GM10847 (cell line): ENCODE data around the gene DLGAP3.

ENCODE experiments used
- POLR2A ChIP-seq: IDR thresholded peaks from 2 replicates; pipeline ENCODE4 v1.6.1; 2011; ENCODE audit not compliant: insufficient read length; ENCODE audit errors: extremely low read depth

The DLGAP3 gene

DNA sequence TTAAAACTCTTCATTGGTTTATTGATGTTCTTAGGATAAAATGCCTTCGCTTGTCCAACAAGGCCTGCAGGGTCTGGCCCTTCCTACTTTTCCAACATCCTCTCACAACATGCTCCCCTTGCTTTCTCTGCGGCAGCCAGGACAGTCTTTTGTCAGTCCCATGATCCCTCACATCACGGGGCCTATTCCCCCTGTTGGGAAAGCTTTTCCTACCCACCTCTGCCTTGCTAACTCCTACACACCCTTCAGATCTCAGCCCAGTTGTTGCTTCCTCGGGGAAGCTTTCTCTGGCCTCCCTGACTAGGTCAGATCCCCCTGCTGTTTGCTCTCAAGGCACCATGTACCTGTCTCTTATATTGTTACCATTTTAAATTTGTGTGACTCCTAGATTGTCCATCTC, 19.0 kb downstream of the DLGAP3 start:
- no peak for TF ChIP-seq POLR2A

GRCh38 chr1:34908369-34908768, 21.1 kb downstream of the DLGAP3 start:
- TF ChIP-seq POLR2A: no peak

- TF ChIP-seq POLR2A: no peak
Measured at GRCh38 chr1:34907487-34908090, 21.9 kb downstream of the DLGAP3 start.

DNA sequence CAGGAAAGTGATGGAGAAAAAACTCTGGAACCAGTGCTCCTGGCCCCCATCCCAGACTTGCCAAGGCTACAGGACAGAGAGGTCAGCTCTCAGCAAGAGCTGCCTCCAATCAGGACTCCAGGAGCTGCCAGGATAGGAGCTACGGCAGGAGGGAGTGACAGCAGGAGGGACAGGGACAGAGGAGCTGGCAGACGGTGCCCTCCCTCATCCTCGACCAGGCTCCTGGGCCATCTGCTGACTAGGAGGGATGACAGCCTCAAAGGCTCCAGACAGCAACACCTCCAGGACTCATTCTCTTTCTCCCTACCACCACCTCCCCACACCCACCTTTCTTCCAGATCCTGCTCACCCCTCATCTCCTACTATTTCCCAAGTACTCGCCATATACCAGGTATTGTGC, 22.7 kb downstream of the DLGAP3 start:
- TF ChIP-seq POLR2A: no peak

- TF ChIP-seq POLR2A: no peak
Measured at GRCh38 chr1:34906222-34906621, 23.2 kb downstream of the DLGAP3 start.

DNA sequence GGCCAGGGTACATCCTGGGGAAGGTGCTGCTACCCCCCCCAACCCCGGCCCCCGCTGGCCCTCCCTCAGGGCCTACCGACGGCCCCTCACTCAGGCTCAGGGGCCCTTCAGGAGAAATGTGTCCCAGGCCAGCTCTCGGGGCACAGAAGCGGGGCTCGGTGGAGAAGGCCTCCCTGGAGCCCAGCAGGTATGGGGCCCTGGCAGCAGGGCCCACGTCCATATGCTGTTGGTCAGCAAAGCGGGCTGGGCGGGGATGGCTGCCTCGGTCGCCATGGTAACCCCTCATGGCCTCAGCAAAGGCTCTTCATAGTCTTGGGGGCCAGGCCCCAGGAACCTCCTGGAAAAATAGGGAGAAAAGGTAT, 24.4 kb downstream of the DLGAP3 start:
- no peak for TF ChIP-seq POLR2A

- no peak for TF ChIP-seq POLR2A
Measured at GRCh38 chr1:34904236-34905097, 25.0 kb downstream of the DLGAP3 start.

GRCh38 chr1:34901919-34902318, 27.5 kb downstream of the DLGAP3 start:
- no peak for TF ChIP-seq POLR2A

DNA sequence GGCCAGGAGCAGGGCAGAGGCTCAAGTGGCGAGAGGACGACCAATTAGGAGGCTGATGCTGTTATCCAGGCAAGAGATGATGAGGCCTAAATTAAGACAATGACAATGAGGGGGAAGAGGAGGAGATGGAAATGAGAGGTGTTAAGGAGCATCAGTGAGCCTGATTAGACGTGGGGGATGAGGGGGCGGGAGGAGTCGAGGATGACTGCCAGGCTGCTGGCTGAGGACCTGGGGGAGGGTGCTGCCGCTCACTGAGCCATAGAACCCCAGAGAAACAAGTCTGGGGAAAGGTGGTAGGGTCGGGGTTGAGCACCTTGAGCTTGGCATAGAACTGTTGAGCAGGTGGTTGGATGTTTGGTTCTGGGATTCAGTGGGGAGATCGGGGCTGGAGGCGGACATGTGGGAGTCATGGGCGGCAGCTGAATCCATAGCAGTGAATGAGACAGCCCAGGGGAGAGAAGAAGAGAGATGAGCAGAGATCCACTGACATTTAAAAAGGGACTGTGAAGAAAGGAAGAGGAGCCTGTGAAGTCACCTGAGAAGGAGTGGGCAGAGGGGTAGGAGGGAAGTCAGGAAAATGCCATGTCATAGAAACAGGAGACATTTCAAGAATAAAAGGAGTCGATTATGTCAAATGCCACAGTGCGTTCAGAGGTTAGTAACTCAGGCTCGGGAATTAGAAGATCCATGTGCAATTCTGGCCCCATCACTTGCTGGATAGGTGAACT, 28.5 kb downstream of the DLGAP3 start:
- TF ChIP-seq POLR2A: no peak

GRCh38 chr1:34899906-34900305, 29.5 kb downstream of the DLGAP3 start:
- no peak for TF ChIP-seq POLR2A

DNA sequence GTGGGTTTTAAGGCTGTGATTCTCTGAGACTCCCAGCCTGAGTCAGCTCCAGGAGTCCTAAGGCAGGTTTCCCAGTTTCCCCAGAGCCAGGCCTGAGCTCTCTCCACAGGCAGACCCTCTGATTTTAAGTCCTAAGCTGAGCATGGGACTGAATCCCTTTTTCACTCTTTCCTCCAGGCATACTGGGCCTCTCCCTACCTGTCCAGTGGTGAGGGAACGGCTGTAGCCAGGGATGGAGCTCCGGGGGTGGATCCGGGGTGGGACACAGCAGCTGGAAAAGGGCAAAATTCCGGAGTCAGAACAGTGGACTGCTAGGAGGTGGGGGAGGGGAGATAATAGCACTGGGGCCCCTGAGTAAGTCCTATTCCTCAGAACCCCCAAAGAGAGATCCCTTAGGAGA, 30.0 kb downstream of the DLGAP3 start:
- no peak for TF ChIP-seq POLR2A

DNA sequence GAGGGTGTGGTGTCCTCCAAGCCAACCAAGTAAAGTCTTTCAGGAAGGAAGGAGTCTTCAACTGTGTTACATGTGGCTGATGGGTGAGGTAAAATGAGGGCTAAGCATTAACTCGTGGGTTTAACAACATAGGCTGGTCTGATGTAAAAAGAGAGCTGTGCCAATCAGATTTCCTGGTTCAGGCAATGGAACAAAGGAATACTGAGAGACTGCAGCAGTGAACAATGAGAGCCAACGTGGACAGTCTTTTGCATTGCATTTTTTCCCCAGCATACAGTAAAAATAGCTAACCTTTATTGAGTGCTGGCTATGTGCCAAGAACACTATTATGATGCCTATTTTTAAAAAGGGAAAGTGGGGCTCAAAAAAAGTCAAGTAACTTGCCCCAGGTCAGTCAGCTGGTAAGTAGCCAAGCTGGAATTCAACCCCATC, 31.1 kb downstream of the DLGAP3 start:
- no peak for TF ChIP-seq POLR2A

- TF ChIP-seq POLR2A: no peak
Measured at GRCh38 chr1:34896612-34897011, 32.8 kb downstream of the DLGAP3 start.

- no peak for TF ChIP-seq POLR2A
Measured at GRCh38 chr1:34889705-34890104, 39.7 kb downstream of the DLGAP3 start.

DNA sequence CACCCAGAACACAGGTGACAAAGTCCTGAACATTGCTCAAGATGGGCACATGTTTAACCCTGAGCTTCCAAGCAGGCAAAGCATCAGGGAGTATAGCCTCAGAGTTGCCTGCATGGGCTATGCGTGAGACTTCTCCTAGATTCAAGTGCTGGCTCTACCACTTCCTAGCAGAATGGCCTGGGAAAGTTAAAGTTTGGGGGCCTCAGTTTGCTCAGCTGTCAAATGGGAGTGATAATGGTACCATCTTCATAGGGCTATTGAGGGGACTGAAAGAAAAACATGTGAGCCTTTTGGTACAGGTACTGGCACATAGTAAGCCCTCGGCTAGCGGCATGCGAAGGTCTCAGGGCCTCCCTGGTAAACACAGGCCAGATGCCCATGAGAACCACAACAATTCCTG, 41.9 kb downstream of the DLGAP3 start:
- TF ChIP-seq POLR2A: no peak
